Left cardiac atrium (tissue), 4 donors: ENCODE results near the gene PLA2G6. TPM values are rescaled to one million over a fixed set of nuclear protein-coding genes. Genes with fewer than 3 reads are reported as not detected.

Source experiments
- ATAC-seq, 2 donors: fragments of 200-7000 bp; cut with Tn5 transposase; one replicate each; pipeline ENCODE4 v1.9.1; 2020; ENCODE audit warnings: mild to moderate bottlenecking in 2 of 2, moderate library complexity in 2 of 2
- DNase-seq: peaks from one replicate; pipeline ENCODE4 v3.0.0-alpha.2; 2020
- intact Hi-C, 2 donors: fragments of 100-400 bp; cut with DNase I; formaldehyde crosslinking; loops; one replicate each; pipeline versions ENCODE4 v1.14.1 to v1.15.1; 2022 to 2023
- long read RNA-seq: library from polyadenylated mRNA; unstranded; transcript quantifications from one replicate; pipeline ENCODE4 v2.0.0, GENCODE V29; 2021
- total RNA-seq, 2 donors: library from RNA; stranded (reverse); fragmentation: NEBNext Ultra II Directional; extraction: Animal tissue kit (Norgen Biotek cat#: 25700); gene quantifications; one replicate each; pipeline ENCODE4 v1.2.1, GENCODE V29; 2021
- donor health status: DM: no; HTN: yes; CAD: no.
- donor health status: DM: no; HTN: yes; CAD: no; lungs with severe emphysema.
- donor health status: DM: yes; HTN: yes; CAD: no.
- donor health status: Dilated cardiomyopathy.

Gene PLA2G6, protein sequence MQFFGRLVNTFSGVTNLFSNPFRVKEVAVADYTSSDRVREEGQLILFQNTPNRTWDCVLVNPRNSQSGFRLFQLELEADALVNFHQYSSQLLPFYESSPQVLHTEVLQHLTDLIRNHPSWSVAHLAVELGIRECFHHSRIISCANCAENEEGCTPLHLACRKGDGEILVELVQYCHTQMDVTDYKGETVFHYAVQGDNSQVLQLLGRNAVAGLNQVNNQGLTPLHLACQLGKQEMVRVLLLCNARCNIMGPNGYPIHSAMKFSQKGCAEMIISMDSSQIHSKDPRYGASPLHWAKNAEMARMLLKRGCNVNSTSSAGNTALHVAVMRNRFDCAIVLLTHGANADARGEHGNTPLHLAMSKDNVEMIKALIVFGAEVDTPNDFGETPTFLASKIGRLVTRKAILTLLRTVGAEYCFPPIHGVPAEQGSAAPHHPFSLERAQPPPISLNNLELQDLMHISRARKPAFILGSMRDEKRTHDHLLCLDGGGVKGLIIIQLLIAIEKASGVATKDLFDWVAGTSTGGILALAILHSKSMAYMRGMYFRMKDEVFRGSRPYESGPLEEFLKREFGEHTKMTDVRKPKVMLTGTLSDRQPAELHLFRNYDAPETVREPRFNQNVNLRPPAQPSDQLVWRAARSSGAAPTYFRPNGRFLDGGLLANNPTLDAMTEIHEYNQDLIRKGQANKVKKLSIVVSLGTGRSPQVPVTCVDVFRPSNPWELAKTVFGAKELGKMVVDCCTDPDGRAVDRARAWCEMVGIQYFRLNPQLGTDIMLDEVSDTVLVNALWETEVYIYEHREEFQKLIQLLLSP
- 10 to 100 TPM; 14.3 to 21.1 TPM for total RNA-seq
- long read RNA-seq, partial matches to known transcripts, result 0 of 2 reads
- long read RNA-seq, other reads (novel, unspliced or antisense), result 2 of 2 reads

GRCh38 chr22:38181453-38182200 is at the start of gene PLA2G6:
TSS of gene PLA2G6 (minus strand) at chr22:38181830. CDS start at chr22:38169426, 12,404 bp downstream.
- DNase-seq (peak; percentile 99), ATAC-seq (peak; percentile 97)
- intact Hi-C loops, result no loop called here

- intact Hi-C loops, result loop anchor here in 1 of 2 donors (10.0 kb wide), 1 partner anchor 116 kb away; the partner anchor contains the start of gene BAIAP2L2
- ATAC-seq (no peak), DNase-seq (no peak)
Observed at GRCh38 chr22:38230916-38231315, 49.3 kb upstream of the PLA2G6 start.

GRCh38 chr22:38230108-38230825 is 48.6 kb upstream of the PLA2G6 start:
- intact Hi-C loops, result loop anchor here in 1 of 2 donors (10.0 kb wide), 1 partner anchor 115 kb away; the partner anchor contains the start of gene BAIAP2L2
- ATAC-seq (peak in 1 of 2 donors; percentile 9), DNase-seq (no peak)

GRCh38 chr22:38228873-38229740 is 47.5 kb upstream of the PLA2G6 start:
- DNase-seq, result peak; percentile 68
- intact Hi-C loops, result no loop called here
- ATAC-seq, result peak in 1 of 2 donors; percentile 60

DNA sequence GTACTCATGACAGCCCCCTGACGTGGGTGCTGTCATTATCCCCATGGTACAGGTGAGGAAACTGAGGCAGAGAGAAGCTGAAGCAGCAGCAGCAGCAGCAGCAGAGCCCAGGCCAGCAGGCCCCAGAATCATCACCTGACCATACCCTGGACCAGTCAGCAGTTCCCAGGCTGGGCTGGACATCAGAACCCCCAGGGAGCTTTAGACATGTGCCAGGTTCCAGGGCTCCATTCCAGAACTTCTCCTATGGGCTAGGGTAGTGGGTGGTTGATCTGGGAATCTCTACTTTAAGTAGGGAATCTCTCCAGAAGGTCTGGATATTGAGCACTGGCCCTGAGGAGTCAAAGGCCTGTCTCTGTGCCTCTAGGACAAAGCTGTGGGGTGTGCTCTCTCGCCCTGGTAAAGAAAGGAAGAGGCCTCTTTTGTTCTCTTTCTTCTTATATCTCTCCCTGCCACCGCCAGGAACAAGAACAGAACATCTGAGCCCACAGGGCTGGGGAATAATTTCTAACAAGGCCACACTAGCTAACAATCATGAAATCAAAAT is 46.8 kb upstream of the PLA2G6 start:
- ATAC-seq, result peak in 1 of 2 donors; percentile 3
- no peak for DNase-seq
- intact Hi-C loops, result no loop called here

GRCh38 chr22:38226853-38227649 is 45.4 kb upstream of the PLA2G6 start:
- intact Hi-C loops, result no loop called here
- DNase-seq (no peak), ATAC-seq (no peak)

GRCh38 chr22:38223289-38223960 is 41.8 kb upstream of the PLA2G6 start:
- intact Hi-C loops, result no loop called here
- no peak for DNase-seq
- no peak for ATAC-seq

GRCh38 chr22:38222797-38223119 is 41.1 kb upstream of the PLA2G6 start:
- intact Hi-C loops, result no loop called here
- DNase-seq, result no peak
- ATAC-seq, result no peak

- no peak for DNase-seq
- intact Hi-C loops, result no loop called here
- ATAC-seq, result no peak
Observed at GRCh38 chr22:38221908-38222796, 40.5 kb upstream of the PLA2G6 start.

- DNase-seq, result no peak
- no peak for ATAC-seq
- intact Hi-C loops, result no loop called here
Observed at GRCh38 chr22:38221407-38221806, 39.8 kb upstream of the PLA2G6 start.

DNA sequence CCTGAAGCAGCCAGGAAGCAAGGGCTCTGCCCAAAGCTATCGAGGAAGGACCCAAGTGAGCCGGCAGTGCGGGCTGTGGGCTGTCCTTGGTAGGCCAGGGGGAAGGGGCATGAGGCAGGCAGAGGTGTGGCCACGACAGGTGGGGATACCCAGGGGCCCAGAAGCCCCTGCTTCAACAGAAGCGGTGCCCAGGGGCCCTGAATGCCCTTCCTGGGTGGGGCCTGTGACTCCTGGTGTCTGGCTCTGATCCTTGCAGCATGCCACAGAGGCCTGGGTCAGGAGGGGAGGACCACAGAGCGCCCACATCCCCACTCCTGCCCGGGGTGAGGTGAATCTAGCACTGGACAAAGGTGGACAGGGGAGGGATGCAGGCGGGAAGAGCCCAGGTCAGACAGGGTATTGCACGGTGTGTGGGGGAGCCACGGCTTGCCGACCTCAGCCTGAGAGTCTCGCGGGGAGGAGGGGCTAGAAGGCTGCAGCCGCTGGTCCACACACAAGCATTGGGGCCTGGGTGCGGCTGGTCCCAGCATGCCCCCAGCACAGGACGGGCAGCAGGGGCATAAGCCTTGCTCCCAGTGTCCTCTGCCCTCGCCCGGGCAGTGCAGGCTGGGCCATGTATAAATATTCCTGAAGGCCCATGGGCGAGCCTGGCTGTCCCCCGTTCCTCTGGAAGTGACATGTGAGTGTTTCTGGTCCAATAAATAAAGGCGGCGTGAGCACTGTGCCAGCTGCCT is 39.2 kb upstream of the PLA2G6 start:
- peak; percentile 22 for DNase-seq
- no peak for ATAC-seq
- intact Hi-C loops, result no loop called here

DNA sequence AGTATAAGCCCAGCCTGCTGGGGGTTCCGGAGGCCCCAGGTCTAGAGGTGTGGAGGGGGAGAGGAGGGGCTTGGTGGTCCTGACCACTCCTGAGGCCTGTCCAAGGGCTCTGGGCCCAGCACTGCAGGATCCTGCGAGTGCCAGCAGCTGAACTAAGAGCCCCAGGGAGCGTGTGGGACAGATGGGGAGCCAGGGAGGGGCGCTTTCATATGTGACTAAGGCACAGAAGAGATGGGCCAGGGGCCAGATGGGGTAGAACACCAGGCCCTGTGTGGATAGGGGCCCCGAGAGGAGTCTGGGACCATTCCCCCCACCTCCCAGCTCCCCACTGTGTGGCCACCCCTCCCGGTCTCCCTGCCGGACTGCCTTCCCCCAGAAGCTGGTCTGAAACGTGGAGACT is 38.5 kb upstream of the PLA2G6 start:
- DNase-seq (no peak), ATAC-seq (no peak)
- intact Hi-C loops, result no loop called here

GRCh38 chr22:38219632-38220031 is 38.0 kb upstream of the PLA2G6 start:
- DNase-seq (no peak), ATAC-seq (peak in 1 of 2 donors; percentile 5)
- intact Hi-C loops, result no loop called here
